GM19239 (cell line): ENCODE measurements around the gene TSNAXIP1.
A peak's percentile ranks its signal among the peaks of the same experiment; 100 is the strongest.

Experiments
- DNase-seq: peaks from one replicate; pipeline ENCODE4 v3.0.0; 2011; ENCODE audit warnings: low spot score; ENCODE audit not compliant: insufficient read length
- FAIRE-seq: peaks from 2 replicates; lab custom pipeline; 2011; peaks lifted over from hg19 to GRCh38; lab: Jason Lieb, UNC

TSNAXIP1 gene

DNA sequence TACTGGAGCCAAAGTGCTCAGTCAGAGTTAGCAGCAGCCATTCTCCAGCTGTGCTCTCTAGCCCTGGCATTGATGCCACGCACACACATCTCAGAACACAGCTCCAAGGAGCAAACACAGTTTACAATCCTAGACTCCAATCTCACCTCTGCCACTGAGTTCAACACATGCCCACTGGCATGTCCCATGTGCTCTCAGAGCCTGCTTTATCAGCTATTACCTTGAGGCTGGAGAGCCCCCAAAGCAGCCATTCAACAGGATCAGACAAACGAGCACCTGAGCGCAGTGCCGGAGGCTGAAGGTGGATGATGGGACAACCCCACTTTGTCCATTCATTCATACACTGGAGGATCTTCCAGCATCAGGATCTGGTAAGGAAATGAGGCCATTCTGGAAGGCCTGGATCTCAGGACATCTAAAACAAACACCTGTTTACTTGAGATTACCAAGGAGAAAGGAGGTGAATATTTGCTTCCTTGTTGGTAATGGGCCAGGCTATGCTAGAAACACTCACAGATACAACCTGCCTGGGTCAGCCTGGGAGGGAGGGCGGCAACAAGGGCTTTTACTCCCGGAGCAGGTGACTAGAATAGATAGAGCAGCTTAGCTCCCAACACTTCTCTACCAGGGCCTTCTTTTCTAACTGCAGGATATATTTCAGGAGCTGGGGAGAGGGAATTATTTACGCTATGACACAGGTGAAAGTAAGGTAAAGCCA is 25.7 kb upstream of the TSNAXIP1 start:
- no peak for DNase-seq
- FAIRE-seq: no peak

DNA sequence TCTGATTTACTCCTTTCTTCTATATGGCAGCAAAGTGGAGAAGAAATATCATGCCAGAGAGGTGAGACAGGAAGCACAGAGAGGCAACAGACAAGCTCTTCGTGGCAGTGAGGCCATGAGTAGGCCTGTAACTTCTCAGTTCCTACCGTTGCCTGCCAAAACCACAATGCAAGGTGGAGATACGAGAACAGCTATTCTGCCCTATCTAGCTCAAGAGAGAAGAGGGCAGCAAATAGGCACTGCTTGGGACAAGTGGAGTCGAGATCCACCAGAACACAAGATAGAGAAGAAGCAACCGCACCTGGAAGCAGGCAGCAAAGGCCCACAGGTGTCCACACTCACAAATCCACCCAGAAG is 25.1 kb upstream of the TSNAXIP1 start:
- no peak for FAIRE-seq
- peak; percentile 40 for DNase-seq

DNA sequence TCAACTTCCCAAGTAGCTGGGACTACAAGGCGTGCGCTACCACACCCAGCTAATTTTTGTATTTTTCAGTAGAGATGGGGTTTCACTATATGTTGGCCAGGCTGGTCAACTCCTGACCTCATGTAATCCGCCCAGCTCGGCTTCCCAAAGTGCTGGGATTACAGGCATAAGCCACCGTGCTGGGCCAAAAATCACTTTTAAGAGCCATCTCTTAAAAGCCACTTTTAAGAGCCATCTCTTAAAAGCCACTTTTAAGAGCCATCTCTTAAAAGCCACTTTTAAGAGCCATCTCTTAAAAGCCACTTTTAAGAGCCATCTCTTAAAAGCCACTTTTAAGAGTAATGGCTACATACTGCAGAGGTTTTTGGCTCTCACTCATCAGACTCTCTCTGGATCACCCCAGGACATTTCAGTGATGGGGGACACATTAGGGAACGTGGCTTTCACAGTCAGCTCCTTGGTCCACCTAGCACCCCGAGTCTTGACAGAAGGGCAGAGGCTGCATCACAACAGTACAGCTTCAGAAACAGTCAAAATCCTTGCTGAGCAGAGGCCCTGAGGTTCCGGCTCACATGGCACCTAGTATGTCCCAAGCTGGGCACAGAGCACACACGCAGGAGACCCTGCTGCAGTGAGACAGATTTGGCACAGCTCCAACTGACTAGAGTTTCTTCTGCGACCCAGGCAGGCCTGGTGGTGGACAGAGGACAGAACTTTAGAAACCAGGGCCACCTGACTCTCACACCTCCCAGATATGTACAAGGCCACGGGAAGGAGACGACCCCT is 23.9 kb upstream of the TSNAXIP1 start:
- FAIRE-seq: no peak
- no peak for DNase-seq

DNA sequence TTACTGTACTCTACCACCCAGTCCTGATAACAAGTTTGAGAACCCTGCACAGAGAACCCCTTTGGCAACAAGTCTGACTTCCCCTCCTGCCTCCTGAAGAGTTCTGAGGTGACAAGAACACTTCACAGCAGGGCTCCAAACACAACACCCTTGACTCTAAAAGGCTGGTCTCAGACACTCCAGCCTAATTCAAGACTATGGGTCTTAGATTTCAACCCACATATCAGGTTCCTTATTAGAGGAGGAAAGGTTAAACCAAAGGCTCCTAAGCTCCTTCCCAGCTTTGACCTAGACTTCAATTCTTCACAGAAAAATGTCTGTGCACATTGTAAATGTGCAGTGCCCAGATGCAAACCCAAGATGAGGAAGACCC is 23.4 kb upstream of the TSNAXIP1 start:
- DNase-seq: no peak

DNA sequence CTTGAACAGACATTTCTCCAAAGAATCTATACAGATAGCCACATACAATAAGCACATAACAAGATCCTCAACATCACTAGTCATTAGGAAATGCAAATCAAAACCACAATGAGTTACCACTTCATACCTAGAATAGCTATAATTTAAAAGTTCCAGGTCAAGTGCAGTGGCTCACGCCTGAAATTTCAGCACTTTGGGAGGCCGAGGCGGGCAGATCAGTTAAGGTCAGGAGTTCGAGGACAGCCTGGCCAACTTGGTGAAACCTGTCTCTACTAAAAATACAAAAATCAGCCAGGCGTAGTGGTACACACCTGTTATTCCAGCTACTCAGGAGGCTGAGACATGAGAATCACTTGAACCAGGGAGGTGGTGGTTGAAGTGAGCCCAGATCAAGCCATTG is 20.2 kb upstream of the TSNAXIP1 start:
- peak; percentile 49 for FAIRE-seq

More for the DNA sequence above, 23.4 kb upstream of the TSNAXIP1 start:
- FAIRE-seq: no peak

DNA sequence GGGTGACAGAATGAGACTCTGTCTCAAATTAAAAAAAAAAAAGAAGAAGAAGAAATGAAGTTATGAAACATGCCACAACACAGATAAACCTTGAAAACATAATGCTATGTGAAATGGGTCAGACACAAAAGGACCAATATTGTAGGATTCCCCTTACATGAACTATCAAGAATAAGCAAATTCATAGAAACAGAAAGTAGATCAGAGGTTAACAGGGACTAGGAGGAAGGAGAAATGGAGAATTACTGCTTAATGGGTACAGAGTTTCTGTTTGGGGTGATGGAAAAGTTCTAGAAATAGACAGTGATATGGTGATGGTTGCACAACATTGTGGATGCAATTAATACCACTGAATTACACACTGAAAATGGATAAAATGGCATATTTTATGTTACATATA is 16.6 kb upstream of the TSNAXIP1 start:
- peak; percentile 4 for FAIRE-seq
- no peak for DNase-seq

More for the DNA sequence above, 20.2 kb upstream of the TSNAXIP1 start:
- no peak for DNase-seq

DNA sequence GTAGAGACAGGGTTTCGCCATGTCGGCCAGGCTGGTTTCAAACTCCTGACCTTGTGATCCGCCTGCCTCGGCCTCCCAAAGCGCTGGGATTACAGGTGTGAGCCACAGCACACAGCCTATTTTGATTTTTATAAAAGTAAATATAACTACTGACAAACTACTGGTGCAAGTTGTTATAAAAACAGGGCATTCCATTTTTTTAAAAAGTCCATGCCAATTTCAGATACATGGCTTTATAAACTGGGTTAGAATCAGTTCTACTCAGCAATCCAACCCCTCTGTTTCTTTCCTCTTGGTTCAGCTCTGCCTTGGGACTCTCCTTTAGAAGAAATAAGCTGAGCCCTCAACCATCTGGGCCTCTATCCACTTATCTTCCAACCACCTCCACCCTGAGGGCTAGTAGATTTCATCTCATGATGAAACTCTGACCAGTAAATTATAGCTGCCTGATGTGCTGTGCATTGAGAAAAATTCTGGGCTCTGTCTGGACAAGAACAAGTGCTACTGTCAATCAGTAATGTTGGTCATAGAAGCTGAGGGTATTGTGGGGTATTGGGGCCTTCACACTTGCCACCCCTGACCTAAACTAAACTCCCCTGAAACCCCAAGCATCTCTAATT is 10.5 kb upstream of the TSNAXIP1 start:
- DNase-seq: no peak
- no peak for FAIRE-seq

DNA sequence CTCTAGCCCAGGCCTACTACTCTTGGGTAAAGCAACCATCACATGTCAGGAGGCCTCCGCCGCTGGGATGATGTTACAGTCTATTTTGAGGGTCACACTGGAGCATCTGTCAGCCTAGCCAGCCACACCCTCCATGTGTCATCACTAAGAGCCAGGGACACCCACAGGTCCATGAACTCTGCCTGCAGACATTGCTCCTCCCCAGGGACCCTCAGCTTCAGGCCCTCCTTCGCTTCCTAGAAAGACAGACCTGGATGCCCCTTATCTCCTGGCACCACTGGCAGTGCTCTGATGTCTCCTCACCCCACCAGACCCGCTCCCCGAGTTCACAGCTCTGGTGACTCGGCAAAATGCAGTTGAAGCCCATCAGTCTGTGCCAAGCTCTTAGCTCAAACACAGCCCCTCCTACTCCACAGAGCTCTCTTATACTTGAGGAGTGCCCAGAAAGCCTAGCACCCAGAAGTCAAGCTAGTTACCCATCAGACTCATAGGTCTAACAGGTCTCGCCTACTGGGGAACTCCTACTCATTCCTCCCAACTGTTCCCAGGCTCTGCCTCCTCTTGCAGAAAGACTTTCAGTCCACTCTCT is 6.3 kb upstream of the TSNAXIP1 start:
- no peak for DNase-seq
- no peak for FAIRE-seq

DNA sequence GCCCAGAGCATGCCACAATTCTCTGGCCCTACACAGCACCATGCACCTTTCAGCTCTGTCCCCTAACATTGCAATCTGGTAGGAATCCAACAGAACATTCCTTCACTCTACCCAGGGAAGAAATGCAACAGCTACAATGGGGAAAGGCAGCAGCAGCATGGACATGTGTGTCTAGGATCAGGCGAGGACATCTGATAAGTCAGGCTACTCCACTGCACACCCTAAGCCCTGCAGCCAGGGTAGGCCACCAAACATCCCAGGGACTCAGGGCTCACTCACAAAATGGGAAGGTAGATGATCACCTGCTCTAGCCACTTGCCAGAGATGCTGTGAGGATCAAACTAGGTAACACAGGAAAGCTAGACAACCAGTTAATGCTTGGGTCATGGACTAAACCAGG is 5.4 kb upstream of the TSNAXIP1 start:
- FAIRE-seq (no peak), DNase-seq (no peak)

DNA sequence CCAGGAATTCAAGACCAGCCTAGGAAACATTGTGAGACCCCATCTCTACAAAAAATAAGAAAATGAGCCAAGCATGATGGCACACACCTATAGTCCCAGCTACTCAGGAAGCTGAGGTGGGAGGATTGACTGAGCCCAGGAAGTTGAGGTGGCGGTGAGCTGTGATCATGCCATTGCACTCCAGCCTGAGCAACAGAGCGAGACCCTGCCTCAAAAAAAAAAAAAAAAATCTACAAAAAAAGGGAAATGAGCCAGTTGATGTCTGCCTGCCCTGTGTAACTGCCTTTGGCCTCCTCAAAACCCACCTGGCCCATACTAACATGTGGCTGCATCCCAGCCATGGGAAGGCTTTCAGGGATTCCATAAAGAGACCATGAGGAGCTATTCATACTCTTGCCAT is 4.8 kb upstream of the TSNAXIP1 start:
- DNase-seq (no peak), FAIRE-seq (no peak)

DNA sequence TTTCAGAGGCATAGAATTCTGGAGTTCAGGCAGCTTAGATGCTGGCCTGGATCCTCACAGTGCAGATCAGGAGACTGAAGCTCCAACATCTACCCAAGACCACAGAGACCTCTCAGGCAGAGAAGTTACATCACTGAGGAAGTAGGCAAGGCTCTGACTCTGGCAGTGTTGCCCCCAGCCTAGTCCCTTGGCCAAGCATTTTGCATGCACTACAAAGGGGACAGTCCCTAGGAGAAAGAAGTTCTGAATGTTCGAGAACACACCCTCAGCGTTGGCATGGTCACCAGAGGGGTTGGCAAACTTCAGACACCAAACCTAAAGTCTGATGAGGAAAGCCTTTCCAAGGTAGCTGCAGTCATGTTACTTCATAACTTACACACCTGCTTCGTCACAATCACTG is 2.8 kb upstream of the TSNAXIP1 start:
- DNase-seq: no peak

DNA sequence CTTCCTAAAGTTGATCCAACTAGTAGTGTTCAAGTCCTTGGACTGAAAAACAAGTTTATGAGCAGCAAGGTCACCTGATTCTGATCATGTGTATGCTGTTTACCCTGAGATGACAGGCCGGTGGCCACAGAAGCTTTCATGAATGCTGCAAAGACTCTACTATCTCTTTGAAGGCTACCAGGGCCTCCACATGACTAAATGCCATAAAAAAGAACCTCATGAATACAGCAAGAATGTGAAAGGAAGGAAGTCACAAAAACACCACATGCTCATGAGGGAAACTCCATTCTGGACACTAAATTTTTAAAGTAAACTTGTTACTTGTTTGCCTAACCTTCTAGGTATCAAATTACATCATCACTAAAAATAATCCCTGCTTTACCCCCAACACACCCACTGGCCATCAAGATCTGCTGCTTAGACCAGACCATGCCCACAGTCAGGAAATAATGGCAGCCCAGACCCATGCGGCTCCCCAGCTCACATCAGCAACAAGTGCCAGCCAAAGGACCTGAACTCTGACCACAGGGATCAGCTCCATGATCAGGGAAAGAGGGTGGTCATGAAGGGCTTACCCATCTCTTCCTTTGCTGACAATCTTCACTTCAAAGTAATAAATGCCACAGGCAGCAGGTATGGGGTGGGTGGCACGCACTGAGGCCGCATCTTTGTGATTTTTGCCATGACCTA is 1.7 kb upstream of the TSNAXIP1 start:
- DNase-seq: no peak
- no peak for FAIRE-seq

More for the DNA sequence above, 2.8 kb upstream of the TSNAXIP1 start:
- no peak for FAIRE-seq

DNA sequence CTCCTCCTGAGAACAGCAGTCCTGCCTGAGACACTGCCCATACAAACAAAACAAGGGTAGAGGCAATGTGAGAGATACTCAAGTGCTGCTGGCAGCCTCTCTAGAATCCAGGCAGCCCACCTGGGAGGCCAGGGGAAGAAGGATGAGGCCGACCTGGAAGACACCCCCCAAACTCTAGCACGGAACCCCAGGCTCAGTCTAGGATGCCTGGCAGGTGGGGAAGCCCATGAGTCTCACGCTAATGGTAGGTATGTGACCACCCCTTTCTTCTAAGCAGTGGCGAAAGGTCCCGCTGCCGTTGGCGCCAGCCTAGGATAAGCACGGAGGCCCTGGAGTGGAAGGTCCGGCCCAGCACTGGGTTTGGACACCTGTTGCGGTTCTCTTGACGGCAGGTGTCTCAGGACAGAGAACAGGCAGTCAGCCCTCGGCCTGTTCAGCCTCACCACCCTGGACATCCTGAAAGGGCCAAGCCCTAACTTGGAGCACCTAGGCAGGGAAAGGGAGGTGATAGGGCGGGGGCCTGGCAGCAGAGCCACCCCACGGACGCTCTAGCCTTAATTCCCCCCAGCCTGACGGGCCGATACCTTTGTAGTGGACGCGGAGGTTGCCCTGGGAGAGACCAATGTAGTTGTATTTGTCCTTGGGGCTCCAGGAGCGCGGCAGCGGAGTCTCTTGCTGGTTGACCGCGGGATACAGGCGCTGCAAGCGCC is 816 bp upstream of the TSNAXIP1 start:
- DNase-seq: no peak
- no peak for FAIRE-seq

DNA sequence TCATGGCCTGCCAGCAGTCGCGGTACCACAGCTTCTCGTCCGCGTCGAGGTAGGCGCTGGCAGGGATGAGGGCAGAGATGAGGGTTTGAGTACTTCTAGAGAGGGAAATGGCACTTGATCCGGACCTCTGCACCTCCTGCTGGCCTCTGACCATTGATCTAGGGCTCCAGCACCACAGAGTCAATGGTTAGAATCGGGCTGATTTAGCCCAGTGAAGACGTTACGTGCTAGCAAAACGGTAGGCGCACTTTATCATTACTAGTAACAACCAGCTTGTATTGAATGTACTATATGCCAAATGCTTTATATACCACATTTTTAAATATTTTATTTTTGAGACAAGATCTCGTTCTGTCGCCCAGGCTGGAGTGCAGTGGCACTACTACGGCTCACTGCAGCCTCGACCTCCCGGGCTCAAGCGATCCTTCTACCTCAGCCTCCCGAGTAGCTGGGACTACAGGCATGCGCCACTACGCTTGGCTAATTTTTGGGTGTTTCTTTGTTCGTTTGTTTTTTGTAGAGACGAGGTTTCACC is 526 bp downstream of the TSNAXIP1 start:
- DNase-seq: no peak
- no peak for FAIRE-seq

DNA sequence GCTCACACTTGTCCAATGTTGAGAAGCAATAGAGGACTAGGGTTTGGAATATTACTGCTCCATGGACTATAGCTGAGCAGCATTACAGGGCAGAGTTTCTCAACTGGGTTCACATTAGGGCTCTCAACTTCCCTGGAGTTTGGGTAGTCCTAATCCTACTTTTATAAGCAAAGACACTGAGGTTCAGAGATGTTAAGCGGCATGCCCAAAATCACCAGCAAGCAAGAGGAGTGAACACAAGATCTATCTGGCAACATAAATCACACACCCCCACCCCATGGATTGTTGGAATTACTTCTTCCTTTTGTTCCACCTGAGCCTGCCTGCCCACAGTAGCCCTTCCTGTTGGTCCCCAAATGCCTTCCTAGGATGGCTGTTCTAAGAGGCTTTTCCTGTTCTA is 5.2 kb downstream of the TSNAXIP1 start:
- DNase-seq: no peak
- FAIRE-seq: no peak

DNA sequence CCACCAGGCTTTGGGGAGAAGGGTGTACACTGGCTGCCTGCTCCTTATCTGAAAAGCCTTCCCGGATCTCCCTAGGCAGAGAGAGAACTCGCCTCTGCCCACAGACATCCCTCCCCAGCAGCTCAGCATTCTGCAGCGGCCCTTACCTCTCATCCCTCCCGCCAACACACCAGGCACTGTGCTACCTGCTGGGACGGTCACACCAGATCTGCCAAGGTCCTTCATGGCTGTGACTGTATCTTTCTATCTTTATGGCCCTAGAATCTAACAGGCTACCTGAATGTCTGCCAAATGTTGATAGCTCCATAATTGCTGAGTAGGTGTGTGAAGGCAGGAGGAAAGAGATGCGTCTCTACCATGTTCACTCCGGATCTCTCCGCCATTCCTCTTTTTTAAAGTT is 7.9 kb downstream of the TSNAXIP1 start:
- DNase-seq (no peak), FAIRE-seq (no peak)

DNA sequence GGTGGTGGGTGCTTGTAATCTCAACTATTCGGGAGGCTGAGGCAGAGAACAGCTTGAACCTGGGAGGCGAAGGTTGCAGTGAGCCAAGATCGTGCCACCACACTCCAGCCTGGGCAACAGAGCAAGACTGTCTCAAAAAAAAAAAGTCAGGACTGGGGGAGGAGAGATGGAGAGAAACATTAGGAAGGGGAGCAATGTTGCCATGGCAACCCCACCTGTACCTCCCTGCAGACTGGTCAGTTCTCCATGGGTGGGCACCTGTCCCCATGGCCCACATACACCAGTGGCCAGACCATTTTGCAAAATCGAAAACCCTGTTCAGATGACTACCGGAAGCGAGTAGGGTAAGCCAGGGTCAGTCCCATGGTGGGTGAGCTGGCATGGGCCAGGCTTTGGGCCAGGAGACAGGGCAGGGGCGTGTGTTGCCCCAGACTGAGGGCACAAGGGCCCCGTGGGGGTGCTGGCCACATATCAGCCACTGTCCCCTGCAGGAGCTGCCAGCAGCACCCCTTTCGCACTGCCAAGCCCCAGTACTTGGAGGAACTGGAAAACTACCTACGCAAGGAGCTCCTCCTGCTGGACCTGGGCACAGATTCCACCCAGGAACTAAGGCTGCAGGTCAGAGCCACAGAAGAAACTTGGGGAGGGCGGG is 14.0 kb downstream of the TSNAXIP1 start:
- DNase-seq (no peak), FAIRE-seq (no peak)

DNA sequence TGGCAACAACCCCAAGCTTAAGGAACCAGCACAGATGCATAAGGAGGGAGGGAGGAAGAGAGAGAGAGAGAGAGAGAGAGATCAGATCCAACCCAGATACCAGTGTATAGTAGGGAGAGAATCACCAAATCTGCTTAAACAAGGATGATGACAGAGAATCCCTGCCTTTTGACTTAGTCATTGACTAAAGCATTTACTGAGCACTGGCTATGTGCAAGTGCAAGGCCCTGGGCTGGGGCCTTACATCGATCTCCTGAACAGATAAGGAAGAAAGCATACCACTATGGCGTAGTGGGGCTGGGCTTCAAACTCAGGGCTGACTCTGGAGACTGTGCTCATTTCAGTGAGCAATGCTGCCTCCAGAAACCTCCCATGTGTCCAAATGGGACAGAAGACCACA is 15.8 kb downstream of the TSNAXIP1 start:
- FAIRE-seq: no peak

DNA sequence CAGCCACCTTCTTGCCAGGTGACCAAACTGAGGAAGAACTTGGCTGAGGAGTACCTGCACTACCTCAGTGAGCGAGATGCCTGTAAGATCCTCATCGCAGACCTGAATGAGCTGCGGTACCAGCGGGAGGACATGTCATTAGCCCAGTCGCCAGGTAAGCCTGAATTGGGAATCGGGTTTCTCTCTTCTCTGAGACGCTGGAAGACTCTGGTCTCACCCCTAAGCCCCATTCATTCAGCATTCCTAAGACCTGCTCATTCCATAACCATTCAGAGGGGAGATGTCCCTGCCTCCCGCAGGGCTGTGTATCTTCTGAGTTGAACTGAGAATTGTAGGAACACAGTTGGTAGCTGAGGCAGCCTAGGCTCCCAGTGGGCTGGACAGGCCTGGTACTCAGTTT is 18.4 kb downstream of the TSNAXIP1 start:
- no peak for FAIRE-seq
- DNase-seq: no peak

More for the DNA sequence above, 15.8 kb downstream of the TSNAXIP1 start:
- no peak for DNase-seq
